HG02973 (cell line): Measurements from ENCODE around the gene TBL1Y.
"Not testable (repeated sequence)": the region's sequence is repeated elsewhere in the genome, so short reads cannot be mapped to it uniquely, and the experiment has no call there.

ENCODE experiments used
- ATAC-seq: cut with Tn5 transposase; IDR thresholded peaks from one replicate; pipeline ENCODE4 v1.9.1; 2021; ENCODE audit warnings: moderate library complexity; ENCODE audit not compliant: unreplicated experiment

TBL1Y gene

GRCh38 chrY:6972271-6972887, 61.9 kb downstream of the TBL1Y start:
- no peak for ATAC-seq

GRCh38 chrY:6974971-6975370, 64.5 kb downstream of the TBL1Y start:
- ATAC-seq = no peak

- ATAC-seq = no peak
Measured at GRCh38 chrY:6977783-6978182, 67.3 kb downstream of the TBL1Y start.

GRCh38 chrY:6983221-6983620, 72.7 kb downstream of the TBL1Y start:
- no peak for ATAC-seq

- ATAC-seq = no peak
Measured at GRCh38 chrY:6987811-6988210, 77.3 kb downstream of the TBL1Y start.

GRCh38 chrY:6989886-6990620, 79.6 kb downstream of the TBL1Y start:
- no peak for ATAC-seq

GRCh38 chrY:6992041-6992440, 81.5 kb downstream of the TBL1Y start:
- no peak for ATAC-seq

DNA sequence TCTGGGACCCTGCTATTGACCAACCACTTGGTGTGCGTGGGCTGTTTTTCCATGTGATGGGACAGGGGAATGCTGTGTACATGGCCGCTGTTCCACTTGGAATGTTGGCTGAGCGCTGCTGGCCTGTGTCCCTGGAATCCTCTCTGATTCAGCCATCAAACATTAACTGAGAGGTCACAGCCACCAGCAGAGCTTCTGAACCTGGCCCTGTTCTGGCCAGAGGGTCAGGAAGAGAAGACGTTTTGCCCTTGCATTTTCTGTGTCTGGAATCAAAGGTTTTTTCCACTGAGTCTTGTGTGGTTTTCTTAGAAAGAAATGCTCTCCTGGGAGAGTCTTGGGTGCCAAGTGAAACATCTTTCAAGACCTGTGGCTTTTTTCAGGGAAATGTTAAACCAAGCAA, 85.5 kb downstream of the TBL1Y start:
- ATAC-seq = no peak

DNA sequence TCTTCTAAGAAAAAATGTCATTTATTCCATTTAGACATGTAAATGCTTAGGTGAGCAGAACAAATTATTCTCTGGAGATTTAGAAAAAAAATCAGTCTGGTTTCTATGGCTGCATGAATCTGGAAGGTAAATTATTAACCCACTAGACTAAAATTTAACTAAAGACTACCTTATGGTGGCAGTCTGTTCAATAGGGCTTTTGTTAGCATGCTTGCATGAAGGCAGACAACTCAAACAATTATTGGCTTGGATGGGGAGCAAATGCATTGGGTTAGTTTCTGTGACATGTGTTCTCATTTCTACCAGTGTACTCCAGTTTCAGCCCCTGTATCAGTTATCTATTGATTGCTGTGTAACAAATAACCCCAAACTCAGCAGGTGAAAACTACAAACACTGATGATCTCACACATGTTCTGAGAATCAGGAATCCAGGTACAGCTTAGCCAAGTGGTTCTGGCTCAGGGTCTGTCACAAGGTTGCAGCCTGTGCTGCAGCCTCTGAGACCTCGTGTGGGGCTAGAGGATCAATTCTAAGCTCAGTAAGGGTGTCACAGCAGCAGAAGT, 87.1 kb downstream of the TBL1Y start:
- ATAC-seq = no peak

GRCh38 chrY:6999905-7000304, 89.4 kb downstream of the TBL1Y start:
- peak; percentile 56 for ATAC-seq

DNA sequence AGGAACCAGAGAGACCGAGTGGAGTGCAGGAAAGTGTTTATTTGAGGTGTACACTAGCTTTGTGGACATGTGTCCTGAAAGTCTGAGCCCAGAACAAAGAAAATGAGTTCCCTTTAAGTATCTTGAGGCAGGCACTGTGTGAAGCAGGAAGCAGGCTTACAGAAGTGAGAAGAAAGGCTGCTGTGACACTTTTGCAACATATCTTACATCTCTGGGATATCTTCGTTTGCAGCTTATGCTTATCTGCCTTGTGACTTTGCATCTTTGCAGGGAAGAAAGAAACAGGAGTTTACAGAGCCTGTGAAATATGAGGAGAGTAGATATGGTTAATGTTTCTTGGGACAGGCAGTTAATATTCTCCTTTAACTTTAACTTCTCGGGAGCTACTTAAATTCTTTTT, 92.1 kb downstream of the TBL1Y start:
- no peak for ATAC-seq

- ATAC-seq = no peak
Measured at GRCh38 chrY:7007911-7008310, 97.4 kb downstream of the TBL1Y start.

DNA sequence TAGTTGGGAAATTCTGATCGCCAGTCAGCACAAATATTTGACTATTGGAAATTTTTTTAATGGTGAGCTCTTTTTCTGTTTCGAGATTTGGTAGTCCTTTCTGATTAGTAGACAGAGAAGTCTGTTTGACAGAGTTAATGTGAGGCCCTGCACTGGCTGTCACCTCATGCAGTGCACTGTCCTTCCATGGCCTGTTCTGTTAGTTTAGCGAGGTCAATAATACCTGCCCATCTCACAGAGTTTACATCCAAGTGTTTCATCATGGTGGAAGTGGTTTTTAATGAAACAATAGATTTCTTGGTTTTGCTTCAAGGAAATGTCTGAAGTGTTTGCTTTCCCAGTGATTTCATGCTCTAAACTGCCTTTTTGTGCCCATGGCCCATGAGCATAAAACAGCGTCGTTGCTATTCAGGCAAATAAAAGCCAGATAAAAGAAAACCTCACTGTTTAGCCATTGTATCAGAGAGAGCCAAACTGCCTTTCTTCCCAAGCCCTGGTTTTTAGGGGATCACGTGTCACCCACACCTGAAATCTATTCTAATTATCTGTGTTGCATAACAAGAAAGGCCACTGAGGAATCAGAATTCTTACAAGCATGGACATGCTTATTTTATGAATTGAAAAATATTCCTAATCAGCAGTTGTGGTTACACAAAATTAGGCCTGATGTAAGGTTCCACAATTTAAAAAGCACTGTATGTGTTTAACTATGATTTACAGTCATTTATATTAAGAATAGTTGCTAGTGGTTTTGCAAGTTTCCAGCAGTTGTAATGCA, 98.3 kb downstream of the TBL1Y start:
- no peak for ATAC-seq

- ATAC-seq = no peak
Measured at GRCh38 chrY:7013051-7013450, 102.6 kb downstream of the TBL1Y start.

GRCh38 chrY:7016521-7016920, 106.0 kb downstream of the TBL1Y start:
- ATAC-seq = no peak

DNA sequence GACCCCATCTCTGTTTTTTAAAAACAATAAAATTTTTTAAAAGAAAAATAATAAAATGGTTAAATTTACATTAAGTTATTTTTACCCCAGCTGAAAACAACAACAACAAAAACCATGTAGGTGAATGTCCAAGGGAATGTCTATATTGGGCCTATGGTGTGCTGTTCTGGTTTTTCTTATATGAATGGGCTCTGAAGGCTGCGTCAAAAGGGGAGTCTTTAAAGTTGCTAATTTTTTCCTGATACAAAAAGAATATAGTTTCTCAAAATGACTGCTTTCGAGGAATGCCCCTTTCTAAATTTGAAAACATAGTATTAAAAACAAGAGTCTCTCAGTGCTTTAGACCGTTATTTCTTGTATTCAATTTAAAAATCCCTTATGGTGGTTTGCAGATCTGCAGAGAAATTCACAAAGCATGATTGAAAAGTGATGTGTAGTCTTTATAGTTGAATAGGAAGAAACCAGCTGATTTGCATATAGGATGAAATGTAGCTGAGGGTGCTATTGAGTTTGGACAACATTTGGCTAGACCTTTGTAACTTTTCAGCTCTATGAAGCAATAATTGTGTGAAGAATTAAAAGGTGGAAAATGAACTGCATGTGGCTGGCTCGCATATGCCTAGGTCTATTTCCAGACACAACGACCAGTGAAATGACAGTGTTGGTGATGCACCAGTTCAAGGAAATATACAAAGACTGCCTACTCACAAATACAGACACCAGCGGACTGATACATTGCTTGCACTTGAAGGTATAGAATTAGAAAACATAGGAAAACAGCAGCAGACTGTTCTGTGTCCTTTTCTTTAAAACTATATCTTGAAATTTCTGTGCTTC, 107.0 kb downstream of the TBL1Y start:
- no peak for ATAC-seq

- ATAC-seq = no peak
Measured at GRCh38 chrY:7039037-7039436, 128.5 kb downstream of the TBL1Y start.

GRCh38 chrY:7040662-7041061, 130.2 kb downstream of the TBL1Y start:
- ATAC-seq = no peak

DNA sequence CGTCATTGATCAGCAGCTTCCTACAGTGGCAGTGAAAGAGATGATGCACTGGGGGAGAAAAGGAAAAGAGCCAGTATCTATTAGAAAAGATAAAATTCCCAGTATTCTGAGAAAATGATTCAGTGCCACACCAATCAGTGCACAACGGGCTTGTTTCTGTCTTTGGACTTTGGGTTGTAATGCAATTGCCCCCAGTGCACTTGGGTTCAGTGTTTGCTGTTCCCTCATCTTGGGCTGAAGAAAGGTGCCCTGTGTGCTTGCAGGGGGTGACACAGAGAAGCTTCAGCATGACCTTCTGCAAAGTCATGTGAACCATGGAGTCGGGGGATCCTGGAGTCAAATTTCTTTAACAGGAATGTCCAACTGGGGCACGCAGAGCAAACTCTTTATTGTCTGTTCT, 131.5 kb downstream of the TBL1Y start:
- ATAC-seq = no peak

DNA sequence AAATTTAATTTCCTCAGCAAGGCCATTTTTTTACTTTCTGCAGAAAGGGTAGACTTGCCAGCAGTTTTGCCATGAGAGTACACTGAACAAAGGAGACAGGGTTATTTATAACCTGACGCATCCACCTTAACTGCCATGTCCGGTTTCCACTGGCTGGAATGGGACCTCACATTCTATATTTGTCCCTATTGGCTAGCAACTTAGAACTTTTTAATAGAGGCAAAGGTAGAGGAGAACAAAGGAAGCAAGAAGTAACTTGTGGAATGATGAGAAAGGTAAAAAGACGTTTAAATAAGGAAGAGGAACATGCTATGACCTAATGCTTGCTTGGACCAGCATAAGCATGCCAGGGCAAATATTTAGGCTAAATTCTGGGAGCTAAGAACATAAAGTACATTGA, 142.0 kb downstream of the TBL1Y start:
- ATAC-seq = not testable (repeated sequence)

- ATAC-seq = no peak
Measured at GRCh38 chrY:7056886-7057285, 146.4 kb downstream of the TBL1Y start.
